ENCODE results near the gene HP. TPM values are rescaled to one million over a fixed set of nuclear protein-coding genes. Genes with fewer than 3 reads are reported as not detected.

HP gene
- total RNA-seq, 1 experiment from 2014 or later = 10.0 TPM

- Mint-ChIP-seq H3K9me3 (no peaks in the 10 kb centered on the region), H3K36me3 (no peaks in the 10 kb centered on the region), H3K4me1 (peaks cover 19% of the 10 kb centered on the region), H3K27me3 (ENCODE audit: low read depth) (no peaks in the 10 kb centered on the region; the same call in 1 of the 2 replicates), H3K4me3 (no peak overlapping the region), H3K27ac (0 out of 2 replicates have a peak overlapping the region, but pooled peaks have one; percentile 41)
- CTCF ChIA-PET = interaction anchor here (0.8 kb wide), 1 partner anchor 15 kb away, joined by 4 read pairs; no protein-coding TSS in a partner anchor
- POLR2A ChIA-PET = no interaction called here
- TF ChIP-seq PRDM15 (CRISPR knock-in tag; IDR thresholded peaks at IDR 0.05) (peak; percentile 91), ZNF138 (CRISPR knock-in tag; conservative IDR thresholded peaks at IDR 0.05) (no peak)
- DNase-seq (ENCODE audit: low spot score) (no peak), ATAC-seq (peak; percentile 41)
Observed at GRCh38 chr16:72036098-72036497, 18.2 kb upstream of the HP start.

DNA sequence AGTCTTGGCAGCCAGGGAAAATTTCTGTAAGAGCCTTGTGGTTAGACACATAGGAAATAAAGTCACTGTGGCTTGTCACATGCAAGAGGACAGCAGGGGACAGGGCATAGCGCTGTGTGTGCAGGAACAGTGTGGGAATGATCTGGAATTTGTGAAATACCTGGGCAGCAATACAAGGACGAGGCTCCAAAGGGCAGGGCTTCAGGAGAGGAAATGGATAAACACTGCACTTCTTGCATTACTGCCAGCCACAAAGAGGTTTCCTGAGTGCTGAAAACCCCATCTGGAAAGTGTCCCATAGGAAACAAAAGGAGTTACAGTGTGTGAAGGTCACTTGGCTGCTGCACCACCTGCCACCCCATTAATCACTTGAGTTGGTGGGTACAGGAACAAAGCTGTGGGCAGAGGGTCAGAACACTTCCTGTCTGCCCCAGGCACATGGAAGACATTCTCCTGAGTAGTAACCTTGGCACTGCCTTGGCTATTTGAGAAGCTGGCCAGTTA is 12.1 kb upstream of the HP start:
- ATAC-seq (no peak), DNase-seq (ENCODE audit: low spot score) (no peak)
- H3K27ac Mint-ChIP-seq = no peak overlapping the region
- TF ChIP-seq SMAD4 (CRISPR knock-in tag; IDR thresholded peaks at IDR 0.05) (no peak), ATF6 (CRISPR knock-in tag; IDR thresholded peaks at IDR 0.05) (no peak), ZNF121 (CRISPR knock-in tag; IDR thresholded peaks at IDR 0.05) (no peak), E2F1 (CRISPR knock-in tag; IDR thresholded peaks at IDR 0.05) (no peak), CREM (CRISPR knock-in tag; IDR thresholded peaks at IDR 0.05) (no peak), SOX15 (CRISPR knock-in tag; IDR thresholded peaks at IDR 0.05) (no peak)
- TF ChIP-seq, protein P1, sequence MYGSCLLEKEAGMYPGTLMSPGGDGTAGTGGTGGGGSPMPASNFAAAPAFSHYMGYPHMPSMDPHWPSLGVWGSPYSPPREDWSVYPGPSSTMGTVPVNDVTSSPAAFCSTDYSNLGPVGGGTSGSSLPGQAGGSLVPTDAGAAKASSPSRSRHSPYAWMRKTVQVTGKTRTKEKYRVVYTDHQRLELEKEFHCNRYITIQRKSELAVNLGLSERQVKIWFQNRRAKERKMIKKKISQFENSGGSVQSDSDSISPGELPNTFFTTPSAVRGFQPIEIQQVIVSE (CRISPR knock-in tag; IDR thresholded peaks at IDR 0.05; ENCODE audit: borderline replicate concordance) = no peak
- H3K4me1 Mint-ChIP-seq = no peaks in the 10 kb centered on the region
- ChIA-PET CTCF (no interaction called here), POLR2A (no interaction called here)
- H3K4me3 Mint-ChIP-seq = no peak overlapping the region
- no peaks in the 10 kb centered on the region for H3K36me3 Mint-ChIP-seq
- H3K27me3 Mint-ChIP-seq (ENCODE audit: low read depth) = no peaks in the 10 kb centered on the region
- H3K9me3 Mint-ChIP-seq = peaks cover 3% of the 10 kb centered on the region; the same call in 1 of the 2 replicates

DNA sequence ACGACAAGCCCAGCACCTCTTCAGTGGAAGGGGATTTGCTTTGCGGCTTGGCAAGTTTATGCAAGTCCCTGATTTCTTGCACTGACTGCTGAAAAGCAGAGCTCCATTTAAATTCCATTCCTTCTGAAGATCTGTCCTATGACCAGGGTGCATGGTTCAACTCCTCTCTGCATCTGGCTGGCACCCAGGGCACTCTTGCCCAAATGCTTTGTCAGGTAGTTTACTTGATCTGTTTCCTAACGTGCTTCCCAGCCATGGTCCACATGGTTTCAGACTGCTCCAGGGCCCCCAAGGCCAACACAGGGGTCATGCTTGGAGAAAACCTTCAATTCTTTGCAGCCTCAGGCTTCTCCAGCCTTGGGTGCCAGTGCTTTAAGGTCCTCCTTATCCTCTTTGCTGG is 11.2 kb upstream of the HP start:
- peaks cover 3% of the 10 kb centered on the region; the same call in 1 of the 2 replicates for H3K27me3 Mint-ChIP-seq (ENCODE audit: low read depth)
- CTCF ChIA-PET = no interaction called here
- ATAC-seq (no peak), DNase-seq (ENCODE audit: low spot score) (no peak)
- H3K27ac Mint-ChIP-seq = no peak overlapping the region
- no peaks in the 10 kb centered on the region for H3K36me3 Mint-ChIP-seq
- H3K4me3 Mint-ChIP-seq = no peak overlapping the region
- H3K4me1 Mint-ChIP-seq = no peaks in the 10 kb centered on the region
- POLR2A ChIA-PET = interaction anchor here (0.5 kb wide), 1 partner anchor 1012 kb away, joined by 3 read pairs; no protein-coding TSS in a partner anchor
- peaks cover 3% of the 10 kb centered on the region; the same call in 1 of the 2 replicates for H3K9me3 Mint-ChIP-seq
- TF ChIP-seq TCF7 (CRISPR knock-in tag; IDR thresholded peaks at IDR 0.05; ENCODE audit: low read depth) (no peak), ZNF423 (CRISPR knock-in tag; IDR thresholded peaks at IDR 0.05) (no peak), E2F5 (CRISPR knock-in tag; IDR thresholded peaks at IDR 0.05) (no peak), ELF4 (CRISPR knock-in tag; IDR thresholded peaks at IDR 0.05; ENCODE audit: low read depth) (no peak), CREM (CRISPR knock-in tag; IDR thresholded peaks at IDR 0.05) (no peak), HMGA2 (CRISPR knock-in tag; IDR thresholded peaks at IDR 0.05) (no peak)
- TF ChIP-seq, protein P2, sequence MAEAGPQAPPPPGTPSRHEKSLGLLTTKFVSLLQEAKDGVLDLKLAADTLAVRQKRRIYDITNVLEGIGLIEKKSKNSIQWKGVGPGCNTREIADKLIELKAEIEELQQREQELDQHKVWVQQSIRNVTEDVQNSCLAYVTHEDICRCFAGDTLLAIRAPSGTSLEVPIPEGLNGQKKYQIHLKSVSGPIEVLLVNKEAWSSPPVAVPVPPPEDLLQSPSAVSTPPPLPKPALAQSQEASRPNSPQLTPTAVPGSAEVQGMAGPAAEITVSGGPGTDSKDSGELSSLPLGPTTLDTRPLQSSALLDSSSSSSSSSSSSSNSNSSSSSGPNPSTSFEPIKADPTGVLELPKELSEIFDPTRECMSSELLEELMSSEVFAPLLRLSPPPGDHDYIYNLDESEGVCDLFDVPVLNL (CRISPR knock-in tag; IDR thresholded peaks at IDR 0.05; ENCODE audit: borderline replicate concordance, low read depth) = no peak
- TF ChIP-seq, protein P3, sequence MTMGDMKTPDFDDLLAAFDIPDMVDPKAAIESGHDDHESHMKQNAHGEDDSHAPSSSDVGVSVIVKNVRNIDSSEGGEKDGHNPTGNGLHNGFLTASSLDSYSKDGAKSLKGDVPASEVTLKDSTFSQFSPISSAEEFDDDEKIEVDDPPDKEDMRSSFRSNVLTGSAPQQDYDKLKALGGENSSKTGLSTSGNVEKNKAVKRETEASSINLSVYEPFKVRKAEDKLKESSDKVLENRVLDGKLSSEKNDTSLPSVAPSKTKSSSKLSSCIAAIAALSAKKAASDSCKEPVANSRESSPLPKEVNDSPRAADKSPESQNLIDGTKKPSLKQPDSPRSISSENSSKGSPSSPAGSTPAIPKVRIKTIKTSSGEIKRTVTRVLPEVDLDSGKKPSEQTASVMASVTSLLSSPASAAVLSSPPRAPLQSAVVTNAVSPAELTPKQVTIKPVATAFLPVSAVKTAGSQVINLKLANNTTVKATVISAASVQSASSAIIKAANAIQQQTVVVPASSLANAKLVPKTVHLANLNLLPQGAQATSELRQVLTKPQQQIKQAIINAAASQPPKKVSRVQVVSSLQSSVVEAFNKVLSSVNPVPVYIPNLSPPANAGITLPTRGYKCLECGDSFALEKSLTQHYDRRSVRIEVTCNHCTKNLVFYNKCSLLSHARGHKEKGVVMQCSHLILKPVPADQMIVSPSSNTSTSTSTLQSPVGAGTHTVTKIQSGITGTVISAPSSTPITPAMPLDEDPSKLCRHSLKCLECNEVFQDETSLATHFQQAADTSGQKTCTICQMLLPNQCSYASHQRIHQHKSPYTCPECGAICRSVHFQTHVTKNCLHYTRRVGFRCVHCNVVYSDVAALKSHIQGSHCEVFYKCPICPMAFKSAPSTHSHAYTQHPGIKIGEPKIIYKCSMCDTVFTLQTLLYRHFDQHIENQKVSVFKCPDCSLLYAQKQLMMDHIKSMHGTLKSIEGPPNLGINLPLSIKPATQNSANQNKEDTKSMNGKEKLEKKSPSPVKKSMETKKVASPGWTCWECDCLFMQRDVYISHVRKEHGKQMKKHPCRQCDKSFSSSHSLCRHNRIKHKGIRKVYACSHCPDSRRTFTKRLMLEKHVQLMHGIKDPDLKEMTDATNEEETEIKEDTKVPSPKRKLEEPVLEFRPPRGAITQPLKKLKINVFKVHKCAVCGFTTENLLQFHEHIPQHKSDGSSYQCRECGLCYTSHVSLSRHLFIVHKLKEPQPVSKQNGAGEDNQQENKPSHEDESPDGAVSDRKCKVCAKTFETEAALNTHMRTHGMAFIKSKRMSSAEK (CRISPR knock-in tag; IDR thresholded peaks at IDR 0.05; ENCODE audit: borderline replicate concordance) = no peak
